WTC11 (cell line): Measurements from ENCODE around the gene RAB3IL1. TPM values are rescaled to one million over a fixed set of nuclear protein-coding genes. Genes with fewer than 3 reads are reported as not detected.
A peak's percentile ranks its signal among the peaks of the same experiment; 100 is the strongest.

Experiments
- ATAC-seq: fragments of 200-7000 bp; cut with Tn5 transposase; 2 replicates; pipeline ENCODE4 v1.10.0; 2021; ENCODE audit warnings: mild to moderate bottlenecking, moderate library complexity
- CTCF ChIA-PET: fragments of 300-600 bp; sonication (Branson Sonifier 250); formaldehyde crosslinking; loops from one replicate; lab custom pipeline; 2021; ENCODE audit warnings: antibody characterized with exemption; lab: Charles Lee
- POLR2A ChIA-PET: fragments of 350-600 bp; sonication (Branson Sonifier 250); formaldehyde crosslinking; loops from one replicate; lab custom pipeline; 2021; ENCODE audit warnings: antibody characterized with exemption; lab: Charles Lee
- DNase-seq: peaks from one replicate; pipeline ENCODE4 v3.0.0; 2021; ENCODE audit warnings: low spot score
- H3K27ac Mint-ChIP-seq: 2 replicates; pipeline ENCODE4 v1.8.0; 2021; ENCODE audit warnings: mixed read lengths
- H3K27me3 Mint-ChIP-seq: 2 replicates; pipeline ENCODE4 v1.8.0; 2021; ENCODE audit warnings: low read depth, mild to moderate bottlenecking, moderate library complexity, mixed read lengths
- H3K36me3 Mint-ChIP-seq: 2 replicates; pipeline ENCODE4 v1.8.0; 2021; ENCODE audit warnings: mixed read lengths
- H3K4me1 Mint-ChIP-seq: 2 replicates; pipeline ENCODE4 v1.8.0; 2022; ENCODE audit warnings: mixed read lengths
- H3K4me3 Mint-ChIP-seq: 2 replicates; pipeline ENCODE4 v1.8.0; 2021; ENCODE audit warnings: mild to moderate bottlenecking, moderate library complexity, mixed read lengths
- H3K9me3 Mint-ChIP-seq: 2 replicates; pipeline ENCODE4 v1.8.0; 2021; ENCODE audit warnings: mixed read lengths
- ATF2 ChIP-seq: sonication (generic); formaldehyde crosslinking; IDR thresholded peaks from 2 replicates; pipeline ENCODE4 v1.8.1; 2022; ENCODE audit warnings: low read depth, missing genetic modification reagents, borderline replicate concordance
- ATF6 ChIP-seq: sonication (generic); formaldehyde crosslinking; IDR thresholded peaks from 2 replicates; pipeline ENCODE4 v1.8.1; 2023; ENCODE audit warnings: mild to moderate bottlenecking, missing genetic modification reagents
- CREM ChIP-seq: sonication (generic); formaldehyde crosslinking; IDR thresholded peaks from 2 replicates; pipeline ENCODE4 v1.8.1; 2022; ENCODE audit warnings: mild to moderate bottlenecking, missing genetic modification reagents, moderate library complexity
- E2F4 ChIP-seq: sonication (generic); formaldehyde crosslinking; IDR thresholded peaks from 2 replicates; pipeline ENCODE4 v1.8.1; 2022; ENCODE audit warnings: low read depth, mild to moderate bottlenecking, moderate library complexity, missing genetic modification reagents, borderline replicate concordance
- E2F5 ChIP-seq: sonication (generic); formaldehyde crosslinking; IDR thresholded peaks from 2 replicates; pipeline ENCODE4 v1.8.1; 2022; ENCODE audit warnings: mild to moderate bottlenecking, moderate library complexity, missing genetic modification reagents
- ELF4 ChIP-seq: sonication (generic); formaldehyde crosslinking; IDR thresholded peaks from 2 replicates; pipeline ENCODE4 v1.8.1; 2022; ENCODE audit warnings: low read depth, mild to moderate bottlenecking, moderate library complexity, missing genetic modification reagents
- ERG ChIP-seq: fragments of 250-450 bp; sonication (Bioruptor Pico); IDR thresholded peaks from 2 replicates; pipeline ENCODE4 v1.8.0; 2021; ENCODE audit warnings: mild to moderate bottlenecking
- ETV6 ChIP-seq: sonication (generic); formaldehyde crosslinking; IDR thresholded peaks from 2 replicates; pipeline ENCODE4 v1.8.1; 2022; ENCODE audit warnings: mild to moderate bottlenecking, missing genetic modification reagents
- FOXP1 ChIP-seq: sonication (generic); formaldehyde crosslinking; IDR thresholded peaks from 2 replicates; pipeline ENCODE4 v1.8.0; 2022; ENCODE audit warnings: missing genetic modification reagents, mild to moderate bottlenecking, moderate library complexity, borderline replicate concordance
- GABPB1 ChIP-seq: sonication (generic); formaldehyde crosslinking; IDR thresholded peaks from 2 replicates; pipeline ENCODE4 v1.8.1; 2023; ENCODE audit warnings: mild to moderate bottlenecking, missing genetic modification reagents
- GRHL2 ChIP-seq: fragments of 250-450 bp; sonication (Bioruptor Pico); IDR thresholded peaks from 2 replicates; pipeline ENCODE4 v1.8.0; 2022; ENCODE audit warnings: mild to moderate bottlenecking, moderate library complexity; ENCODE audit not compliant: insufficient replicate concordance, severe bottlenecking
- NR1H2 ChIP-seq: sonication (generic); formaldehyde crosslinking; IDR thresholded peaks from 2 replicates; pipeline ENCODE4 v1.9.0; 2021; ENCODE audit warnings: mild to moderate bottlenecking, moderate library complexity, missing genetic modification reagents
- PRDM15 ChIP-seq: sonication (generic); formaldehyde crosslinking; IDR thresholded peaks from 2 replicates; pipeline ENCODE4 v1.8.0; 2022; ENCODE audit warnings: missing genetic modification reagents
- TEAD4 ChIP-seq: sonication (generic); formaldehyde crosslinking; IDR thresholded peaks from 2 replicates; pipeline ENCODE4 v1.8.0; 2022; ENCODE audit warnings: mild to moderate bottlenecking, missing genetic modification reagents
- USF1 ChIP-seq: sonication (generic); formaldehyde crosslinking; IDR thresholded peaks from 2 replicates; pipeline ENCODE4 v1.8.0; 2022; ENCODE audit warnings: mild to moderate bottlenecking, missing genetic modification reagents
- ZBTB21 ChIP-seq: sonication (generic); formaldehyde crosslinking; IDR thresholded peaks from 2 replicates; pipeline ENCODE4 v1.8.1; 2023; ENCODE audit warnings: mild to moderate bottlenecking, missing genetic modification reagents, borderline replicate concordance
- ZNF317 ChIP-seq: sonication (generic); formaldehyde crosslinking; IDR thresholded peaks from 2 replicates; pipeline ENCODE4 v1.8.1; 2023; ENCODE audit warnings: low read depth, mild to moderate bottlenecking, moderate library complexity, missing genetic modification reagents, borderline replicate concordance
- total RNA-seq: library from RNA; stranded (reverse); gene quantifications from 3 replicates; pipeline ENCODE4 v1.2.3, GENCODE V29; 2021

RAB3IL1 gene
- total RNA-seq, 1 experiment from 2014 or later = 7.2 TPM

- TF ChIP-seq ZBTB21 (no peak; the same call in 1 of the 2 replicates), ZNF317 (no peak), E2F5 (CRISPR knock-in tag) (peak; percentile 86; the same call in 1 of the 2 replicates), ERG (CRISPR knock-in tag) (no peak), E2F4 (CRISPR knock-in tag) (0 out of 2 replicates have a peak, but pooled peaks have one; percentile 67), ATF6 (CRISPR knock-in tag) (no peak), ETV6 (CRISPR knock-in tag) (peak; percentile 91; the same call in 1 of the 2 replicates), ELF4 (CRISPR knock-in tag) (no peak), CREM (CRISPR knock-in tag) (peak; percentile 50; the same call in 1 of the 2 replicates), FOXP1 (CRISPR knock-in tag) (peak; percentile 98), ATF2 (CRISPR knock-in tag) (peak; percentile 74; the same call in 1 of the 2 replicates), TEAD4 (CRISPR knock-in tag) (peak; percentile 91), USF1 (CRISPR knock-in tag) (peak; percentile 81), NR1H2 (CRISPR knock-in tag) (no peak)
Measured at GRCh38 chr11:61955422-61956135, 38.2 kb upstream of the RAB3IL1 start (continued).

- peak; percentile 54 for ATAC-seq
- Mint-ChIP-seq H3K9me3 (no peaks in the 10 kb centered on the region), H3K27me3 (peaks cover 26% of the 10 kb centered on the region), H3K4me3 (peak overlapping the region; percentile 56), H3K4me1 (peaks cover 5% of the 10 kb centered on the region; the same call in 1 of the 2 replicates), H3K36me3 (no peaks in the 10 kb centered on the region), H3K27ac (no peak overlapping the region)
- ChIA-PET CTCF (interaction anchor here (0.5 to 1.9 kb wide), 25 partner anchors 9 to 1985 kb away, joined by 3 to 24 read pairs (median 4); partner anchors contain the start of gene FTH1), POLR2A (interaction anchor here (0.5 to 1.5 kb wide), 9 partner anchors 9 to 125 kb away, joined by 3 to 10 read pairs (median 3); partner anchors contain the start of gene FTH1)
- TF ChIP-seq PRDM15 (CRISPR knock-in tag) (0 out of 2 replicates have a peak, but pooled peaks have one; percentile 12), GABPB1 (CRISPR knock-in tag) (peak; percentile 54; the same call in 1 of the 2 replicates), GRHL2 (no peak)
- peak; percentile 65 for DNase-seq
Measured at GRCh38 chr11:61954851-61955421, 37.6 kb upstream of the RAB3IL1 start.
